ENCODE measurements around the gene RBM26. TPM values are rescaled to one million over a fixed set of nuclear protein-coding genes. Genes with fewer than 3 reads are reported as not detected.

RBM26 gene
- 59.7 and 65.7 TPM in 2 replicates for total RNA-seq (2021)
- percentile 97 among the genes with signal in this experiment for Bru-seq, nascent RNA
- percentile 95 among the genes with signal in this experiment for BruChase-seq, experiment 1, labeled RNA remaining after a 2-hour chase
- BruChase-seq, experiment 2, labeled RNA remaining after a 6-hour chase: percentile 83 among the genes with signal in this experiment
- long read RNA-seq, partial matches to known transcripts: 2 of 9 reads
- long read RNA-seq, other reads (novel, unspliced or antisense): 7 of 9 reads

GRCh38 chr13:79405831-79406596 is at the start of gene RBM26:
TSS of gene RBM26 (minus strand) at chr13:79406255. CDS start at chr13:79405774, 481 bp downstream.
- Histone ChIP-seq H3K36me3 (ENCODE audit: insufficient read depth, low read length, poor library complexity, severe bottlenecking) (no peaks in the 10 kb centered on the region), H3K27ac (ENCODE audit: low read depth, low read length, poor library complexity, severe bottlenecking) (peak within 1 kb of the TSS; percentile 90), H3K4me3 (ENCODE audit: low read depth, low read length, poor library complexity, severe bottlenecking) (peak within 1 kb of the TSS; percentile 69), H3K27me3 (replicated peaks; ENCODE audit: insufficient read depth, low read depth, low read length, poor library complexity) (no peaks in the 10 kb centered on the region), H3K9me3 (ENCODE audit: low read depth, low read length, poor library complexity, severe bottlenecking) (no peaks in the 10 kb centered on the region), H3K4me1 (ENCODE audit: insufficient read depth, low read length, poor library complexity, severe bottlenecking) (peaks cover 12% of the 10 kb centered on the region)
- ChIA-PET POLR2A (ENCODE audit: low non-redundant PET) (no interaction called here), CTCF (no interaction called here)
- DNase-seq (ENCODE audit: low spot score): peak; percentile 96
- BruUV-seq (replicated peaks): no TSS peak
- TF ChIP-seq CTCF (conservative IDR thresholded peaks at IDR 0.05; ENCODE audit: low read depth, low read length): no peak
- no peak for TF ChIP-seq EZH2 (IDR thresholded peaks at IDR 0.05; ENCODE audit: borderline replicate concordance, low read depth, low read length, poor library complexity, severe bottlenecking)
- intact Hi-C loops (cut with micrococcal nuclease; ENCODE audit: unreplicated experiment): no loop called here

GRCh38 chr13:79455331-79455730 is 49.3 kb upstream of the RBM26 start:
- CTCF ChIA-PET: no interaction called here
- BruUV-seq (replicated peaks): no TSS peak
- H3K4me1 ChIP-seq (ENCODE audit: insufficient read depth, low read length, poor library complexity, severe bottlenecking): peaks cover 9% of the 10 kb centered on the region
- intact Hi-C loops (cut with micrococcal nuclease; ENCODE audit: unreplicated experiment): no loop called here
- no peak overlapping the region for H3K4me3 ChIP-seq (ENCODE audit: low read depth, low read length, poor library complexity, severe bottlenecking)
- DNase-seq (ENCODE audit: low spot score): no peak
- H3K27me3 ChIP-seq (replicated peaks; ENCODE audit: insufficient read depth, low read depth, low read length, poor library complexity): peaks cover 5% of the 10 kb centered on the region
- H3K9me3 ChIP-seq (ENCODE audit: low read depth, low read length, poor library complexity, severe bottlenecking): no peaks in the 10 kb centered on the region
- TF ChIP-seq EZH2 (IDR thresholded peaks at IDR 0.05; ENCODE audit: borderline replicate concordance, low read depth, low read length, poor library complexity, severe bottlenecking) (no peak), CTCF (conservative IDR thresholded peaks at IDR 0.05; ENCODE audit: low read depth, low read length) (no peak)
- H3K36me3 ChIP-seq (ENCODE audit: insufficient read depth, low read length, poor library complexity, severe bottlenecking): no peaks in the 10 kb centered on the region
- POLR2A ChIA-PET (ENCODE audit: low non-redundant PET): no interaction called here
- H3K27ac ChIP-seq (ENCODE audit: low read depth, low read length, poor library complexity, severe bottlenecking): no peak overlapping the region

- TF ChIP-seq EZH2 (IDR thresholded peaks at IDR 0.05; ENCODE audit: borderline replicate concordance, low read depth, low read length, poor library complexity, severe bottlenecking): no peak
- no peak for TF ChIP-seq CTCF (conservative IDR thresholded peaks at IDR 0.05; ENCODE audit: low read depth, low read length)
- peak; percentile 24 for DNase-seq (ENCODE audit: low spot score)
- ChIA-PET CTCF (no interaction called here), POLR2A (ENCODE audit: low non-redundant PET) (no interaction called here)
- peaks cover 18% of the 10 kb centered on the region for H3K4me1 ChIP-seq (ENCODE audit: insufficient read depth, low read length, poor library complexity, severe bottlenecking)
- intact Hi-C loops (cut with micrococcal nuclease; ENCODE audit: unreplicated experiment): no loop called here
- BruUV-seq (replicated peaks): no TSS peak
- no peak overlapping the region for H3K27ac ChIP-seq (ENCODE audit: low read depth, low read length, poor library complexity, severe bottlenecking)
- H3K27me3 ChIP-seq (replicated peaks; ENCODE audit: insufficient read depth, low read depth, low read length, poor library complexity): peaks cover 5% of the 10 kb centered on the region
- H3K9me3 ChIP-seq (ENCODE audit: low read depth, low read length, poor library complexity, severe bottlenecking): no peaks in the 10 kb centered on the region
- H3K4me3 ChIP-seq (ENCODE audit: low read depth, low read length, poor library complexity, severe bottlenecking): no peak overlapping the region
- no peaks in the 10 kb centered on the region for H3K36me3 ChIP-seq (ENCODE audit: insufficient read depth, low read length, poor library complexity, severe bottlenecking)
Observed at GRCh38 chr13:79452239-79452913, 46.3 kb upstream of the RBM26 start.
